ENCODE results near the gene ANO7.

DNA sequence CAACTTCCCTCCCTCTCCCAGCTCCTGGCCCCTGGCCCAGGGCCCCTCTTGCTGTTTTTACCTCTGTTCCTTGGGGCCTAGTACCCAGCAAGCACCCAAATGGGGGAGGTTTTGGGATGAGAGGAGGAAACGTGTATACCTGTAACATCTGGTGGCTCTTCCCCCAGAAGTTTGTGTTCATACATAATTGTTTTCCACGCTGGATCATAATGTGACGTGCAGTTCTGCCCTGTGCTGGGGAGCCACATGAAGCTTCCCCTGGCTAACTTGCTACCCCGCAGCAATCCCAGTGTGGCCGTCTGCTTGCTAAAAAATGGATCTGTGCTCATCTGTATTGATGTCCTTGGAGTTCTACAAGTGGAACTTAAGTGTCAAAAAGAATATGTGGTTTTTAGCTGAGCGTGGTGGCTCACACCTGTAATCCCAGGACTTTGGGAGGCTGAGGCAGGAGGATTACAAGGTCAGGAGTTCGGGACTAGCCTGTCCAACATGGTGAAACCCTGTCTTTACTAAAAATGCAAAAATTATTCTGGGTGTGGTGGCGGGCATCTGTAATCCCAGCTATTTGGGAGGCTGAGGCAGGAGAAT lies 36.5 kb downstream of the ANO7 start:
- no peak for TF ChIP-seq POLR2A (IDR thresholded peaks at IDR 0.05)
- TF ChIP-seq, protein P1, sequence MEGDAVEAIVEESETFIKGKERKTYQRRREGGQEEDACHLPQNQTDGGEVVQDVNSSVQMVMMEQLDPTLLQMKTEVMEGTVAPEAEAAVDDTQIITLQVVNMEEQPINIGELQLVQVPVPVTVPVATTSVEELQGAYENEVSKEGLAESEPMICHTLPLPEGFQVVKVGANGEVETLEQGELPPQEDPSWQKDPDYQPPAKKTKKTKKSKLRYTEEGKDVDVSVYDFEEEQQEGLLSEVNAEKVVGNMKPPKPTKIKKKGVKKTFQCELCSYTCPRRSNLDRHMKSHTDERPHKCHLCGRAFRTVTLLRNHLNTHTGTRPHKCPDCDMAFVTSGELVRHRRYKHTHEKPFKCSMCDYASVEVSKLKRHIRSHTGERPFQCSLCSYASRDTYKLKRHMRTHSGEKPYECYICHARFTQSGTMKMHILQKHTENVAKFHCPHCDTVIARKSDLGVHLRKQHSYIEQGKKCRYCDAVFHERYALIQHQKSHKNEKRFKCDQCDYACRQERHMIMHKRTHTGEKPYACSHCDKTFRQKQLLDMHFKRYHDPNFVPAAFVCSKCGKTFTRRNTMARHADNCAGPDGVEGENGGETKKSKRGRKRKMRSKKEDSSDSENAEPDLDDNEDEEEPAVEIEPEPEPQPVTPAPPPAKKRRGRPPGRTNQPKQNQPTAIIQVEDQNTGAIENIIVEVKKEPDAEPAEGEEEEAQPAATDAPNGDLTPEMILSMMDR (IDR thresholded peaks at IDR 0.05) = no peak
